HepG2 (cell line): ENCODE data around the gene COX6A2. TPM values are rescaled to one million over a fixed set of nuclear protein-coding genes. Genes with fewer than 3 reads are reported as not detected.

Source experiments
- ATAC-seq: fragments of 200-7000 bp; cut with Tn5 transposase; 3 replicates; pipeline ENCODE4 v1.9.1; 2020; ENCODE audit warnings: mild to moderate bottlenecking, moderate library complexity
- BruUV-seq: library from RNA; stranded (reverse); fragments of 400-500 nt; replicated peaks from 2 replicates; lab custom pipeline; 2021; lab: Mats Ljungman, UMichigan
- CTCF ChIA-PET: fragments of 300-600 bp; formaldehyde crosslinking; extraction: SDS; loops from one replicate; lab custom pipeline; 2021; ENCODE audit warnings: low total read pairs, inconsistent platforms, low intra/inter-chr PET ratio; lab: Yijun Ruan, JAX
- POLR2A ChIA-PET: fragments of 350-600 bp; sonication (Branson Sonifier 250); formaldehyde crosslinking; loops from one replicate; lab custom pipeline; 2020; ENCODE audit warnings: antibody characterized with exemption, inconsistent platforms; lab: Yijun Ruan, JAX
- DNase-seq: peaks from one replicate; pipeline ENCODE4 v3.0.0-alpha.2; 2015; ENCODE audit warnings: low spot score
- FAIRE-seq: peaks from 3 replicates; lab custom pipeline; 2011; peaks lifted over from hg19 to GRCh38; lab: Jason Lieb, UNC
- H2AFZ ChIP-seq: one replicate; pipeline ENCODE4 v1.6.1; 2011; ENCODE audit warnings: low read length, inconsistent platforms
- H3K27ac ChIP-seq: fragments of 300-600 bp; 3 replicates; pipeline ENCODE4 v1.8.0; 2011; ENCODE audit warnings: mixed run types, mild to moderate bottlenecking, mixed read lengths, low read length, inconsistent platforms; ENCODE audit not compliant: insufficient read depth; ENCODE audit errors: extremely low read length
- H3K27me3 ChIP-seq, 2 experiments: fragments of 200-600 bp in 1 of 2; 2 replicates in 1 of 2; 3 replicates in 1 of 2; pipeline versions ENCODE4 v1.6.0 to v1.8.0; 2011; ENCODE audit warnings: low read length in 2 of 2, mild to moderate bottlenecking in 2 of 2, moderate library complexity in 2 of 2, inconsistent platforms in 1 of 2; ENCODE audit not compliant: insufficient read depth in 2 of 2, control insufficient read depth in 1 of 2
- H3K36me3 ChIP-seq, 2 experiments: fragments of 200-600 bp in 1 of 2; replicated peaks in 1 of 2; 2 replicates in 1 of 2; 3 replicates in 1 of 2; pipeline versions ENCODE4 v1.5.1 to v1.8.0; 2011; ENCODE audit warnings: low read length in 2 of 2, inconsistent platforms in 1 of 2; ENCODE audit not compliant: insufficient read depth in 2 of 2, control insufficient read depth in 1 of 2
- H3K4me1 ChIP-seq: 2 replicates; pipeline ENCODE4 v1.5.1; 2012; ENCODE audit warnings: low read length, inconsistent platforms; ENCODE audit not compliant: insufficient read depth
- H3K4me2 ChIP-seq: 2 replicates; pipeline ENCODE4 v1.6.0; 2011; ENCODE audit warnings: low read depth, low read length, inconsistent platforms
- H3K4me3 ChIP-seq, 3 experiments: fragments of 200-600 bp in 1 of 3; sonication (generic), shearing (Covaris generic) in 1 of 3; replicated peaks in 1 of 3; 2 replicates each; pipeline ENCODE4 v1.5.1; 2011 to 2016; ENCODE audit warnings: low read length in 3 of 3, inconsistent platforms in 2 of 3, low read depth in 2 of 3, mild to moderate bottlenecking in 2 of 3, control low read depth in 1 of 3, mixed read lengths in 1 of 3; ENCODE audit not compliant: insufficient read depth in 1 of 3
- H3K79me2 ChIP-seq: one replicate; pipeline ENCODE4 v1.6.1; 2011; ENCODE audit warnings: low read length, inconsistent platforms; ENCODE audit not compliant: insufficient read depth
- H3K9ac ChIP-seq: 2 replicates; pipeline ENCODE4 v1.6.0; 2011; ENCODE audit warnings: mild to moderate bottlenecking, low read depth, low read length, inconsistent platforms; ENCODE audit not compliant: insufficient read depth
- H3K9me3 ChIP-seq: 2 replicates; pipeline ENCODE4 v1.5.1; 2012; ENCODE audit warnings: mild to moderate bottlenecking, low read length
- H4K20me1 ChIP-seq: 2 replicates; pipeline ENCODE4 v1.6.0; 2011; ENCODE audit warnings: inconsistent platforms, mild to moderate bottlenecking, low read length, moderate library complexity; ENCODE audit not compliant: insufficient read depth
- BATF2 ChIP-seq: sonication (generic); formaldehyde crosslinking; IDR thresholded peaks from 2 replicates; pipeline ENCODE4 v1.8.0; 2022; ENCODE audit warnings: mild to moderate bottlenecking, missing genetic modification reagents, moderate library complexity
- ELF1 ChIP-seq: sonication (generic); formaldehyde crosslinking; IDR thresholded peaks from 2 replicates; pipeline ENCODE4 v1.4.0; 2020; ENCODE audit warnings: missing genetic modification reagents
- GABPB1 ChIP-seq: IDR thresholded peaks from 2 replicates; pipeline ENCODE4 v1.6.1; 2016; ENCODE audit warnings: mild to moderate bottlenecking, missing genetic modification reagents, moderate library complexity, missing compliant biosample characterization
- HNF1B ChIP-seq: sonication (generic); formaldehyde crosslinking; IDR thresholded peaks from 2 replicates; pipeline ENCODE4 v1.5.1; 2020; ENCODE audit warnings: mild to moderate bottlenecking, moderate library complexity, missing genetic modification reagents
- JARID2 ChIP-seq: sonication (generic); formaldehyde crosslinking; IDR thresholded peaks from 2 replicates; pipeline ENCODE4 v1.8.1; 2023; ENCODE audit warnings: missing genetic modification reagents, inconsistent platforms; ENCODE audit not compliant: insufficient replicate concordance
- MTA1 ChIP-seq: sonication (generic); formaldehyde crosslinking; IDR thresholded peaks from 2 replicates; pipeline ENCODE4 v1.4.0; 2020; ENCODE audit warnings: missing genetic modification reagents, mild to moderate bottlenecking, borderline replicate concordance
- SKI ChIP-seq: fragments of 450-650 bp; IDR thresholded peaks from one replicate; pipeline ENCODE4 v1.6.1; 2018; ENCODE audit warnings: mild to moderate bottlenecking; ENCODE audit not compliant: partially characterized antibody
- SOX5 ChIP-seq: IDR thresholded peaks from 2 replicates; pipeline ENCODE4 v1.6.1; 2016; ENCODE audit warnings: borderline replicate concordance
- TBX2 ChIP-seq: sonication (generic); formaldehyde crosslinking; IDR thresholded peaks from 2 replicates; pipeline ENCODE4 v1.5.0; 2020; ENCODE audit warnings: missing genetic modification reagents, mild to moderate bottlenecking, borderline replicate concordance
- ZNF570 ChIP-seq: sonication (generic); formaldehyde crosslinking; IDR thresholded peaks from 2 replicates; pipeline ENCODE4 v1.4.0; 2020; ENCODE audit warnings: mild to moderate bottlenecking, missing genetic modification reagents, borderline replicate concordance
- ZSCAN22 ChIP-seq: sonication (generic); formaldehyde crosslinking; IDR thresholded peaks from 2 replicates; pipeline ENCODE4 v1.4.0; 2020; ENCODE audit warnings: mild to moderate bottlenecking, missing genetic modification reagents
- WGBS: methylation state at CpG from one replicate; pipeline ENCODE4 v1.1.6; 2017; ENCODE audit warnings: low lambda C conversion rate; 5-methylcytosine and 5-hydroxymethylcytosine counted together
- in situ Hi-C: cut with HindIII; loops from 2 replicates; pipeline ENCODE4 v1.10.0; 2017; ENCODE audit warnings: low pct_unique_long_range_greater_than_20kb; ENCODE audit not compliant: extremely low pct_ligation_motif_present
- intact Hi-C: fragments of 100-400 bp; cut with micrococcal nuclease; formaldehyde crosslinking; loops from one replicate; pipeline ENCODE4 v1.10.0; 2022; ENCODE audit not compliant: unreplicated experiment
- polyA plus RNA-seq, 8 experiments: library from polyadenylated mRNA; depleted of rRNA in 3 of 8; stranded (reverse) in 7 of 8; unstranded in 1 of 8; fragments of >200 nt; fragmentation: Illumina TruSeq in 4 of 8; extraction: Trizol in 4 of 8; gene quantifications; 2 replicates each; pipeline versions ENCODE4 v1.2.1 to v1.2.3, GENCODE V29; 2011 to 2016; ENCODE audit warnings: low read depth in 4 of 8, missing spikeins in 1 of 8, mixed read lengths in 1 of 8; ENCODE audit not compliant: insufficient read depth in 1 of 8
- total RNA-seq, 5 experiments: library from RNA; depleted of rRNA; stranded (reverse); fragments of >200 nt; fragmentation: Illumina TruSeq; extraction: Trizol; gene quantifications; 2 replicates each; pipeline ENCODE4 v1.2.3, GENCODE V29; 2016; ENCODE audit warnings: low read depth in 1 of 5

Gene COX6A2
- total and polyA plus RNA-seq, 2 of the 13 experiments (the other 11 are each of a cell fraction or from before 2014, with no cell fraction given) = not detected

- WGBS = 48% methylated on average over 6 of the region's 6 CpGs
- H3K36me3 ChIP-seq = no peaks in the 10 kb centered on the region
- H2AFZ ChIP-seq = no peak overlapping the region
- no peak for TF ChIP-seq ZSCAN22 (CRISPR knock-in tag)
- BruUV-seq = no TSS peak
- CTCF ChIA-PET = no interaction called here
- H4K20me1 ChIP-seq = no peaks in the 10 kb centered on the region
- H3K4me1 ChIP-seq = no peaks in the 10 kb centered on the region
- H3K27me3 ChIP-seq = peaks cover 2 to 6% of the 10 kb centered on the region in 2 experiments; a peak in 1 of 5 replicates
- no peak overlapping the region for H3K9ac ChIP-seq
- no peak overlapping the region for H3K27ac ChIP-seq
- FAIRE-seq (no peak), ATAC-seq (no peak), DNase-seq (no peak)
- intact Hi-C loops = no loop called here
- POLR2A ChIA-PET = no interaction called here
- in situ Hi-C loops = no loop called here
- no peaks in the 10 kb centered on the region for H3K9me3 ChIP-seq
- H3K4me2 ChIP-seq = no peak overlapping the region
- H3K79me2 ChIP-seq = no peaks in the 10 kb centered on the region
- H3K4me3 ChIP-seq = no peak overlapping the region
These were observed 32.5 kb downstream of the COX6A2 start for GRCh38 chr16:31395647-31396046.

GRCh38 chr16:31393056-31393455 is 35.1 kb downstream of the COX6A2 start, which contains the start of gene ITGAD:
TSS of gene ITGAD (plus strand) at chr16:31393335. CDS start at chr16:31393361, 26 bp downstream.
- no peak within 1 kb of the TSS for H3K4me3 ChIP-seq
- 5% methylated on average over 5 of the region's 5 CpGs for WGBS
- H3K4me1 ChIP-seq = no peaks in the 10 kb centered on the region
- no TSS peak for BruUV-seq
- DNase-seq (no peak), FAIRE-seq (no peak), ATAC-seq (no peak; the same call in 2 of the 3 replicates)
- H4K20me1 ChIP-seq = no peaks in the 10 kb centered on the region
- CTCF ChIA-PET = no interaction called here
- H3K9ac ChIP-seq = no peak within 1 kb of the TSS
- no peak for TF ChIP-seq ZNF570 (CRISPR knock-in tag)
- TF ChIP-seq HNF1B (CRISPR knock-in tag) = no peak
- no peak for TF ChIP-seq SKI
- TF ChIP-seq JARID2 (CRISPR knock-in tag) = no peak
- no peak for TF ChIP-seq SOX5
- no peak for TF ChIP-seq TBX2 (CRISPR knock-in tag)
- no peak for TF ChIP-seq ELF1 (CRISPR knock-in tag)
- no peak for TF ChIP-seq BATF2 (CRISPR knock-in tag)
- TF ChIP-seq MTA1 (CRISPR knock-in tag) = no peak
- TF ChIP-seq GABPB1 (CRISPR knock-in tag) = no peak
- TF ChIP-seq, all 625 proteins: peak for 0
- no peak within 1 kb of the TSS for H3K4me2 ChIP-seq
- in situ Hi-C loops = no loop called here
- intact Hi-C loops = no loop called here
- POLR2A ChIA-PET = no interaction called here
- H3K79me2 ChIP-seq = no peaks in the 10 kb centered on the region
- no peak within 1 kb of the TSS for H3K27ac ChIP-seq
- no peaks in the 10 kb centered on the region for H3K36me3 ChIP-seq
- peaks cover 2 to 6% of the 10 kb centered on the region in 2 experiments; a peak in 1 of 5 replicates for H3K27me3 ChIP-seq
- H3K9me3 ChIP-seq = no peaks in the 10 kb centered on the region
- H2AFZ ChIP-seq = no peak within 1 kb of the TSS
